GM20000 (cell line): Measurements from ENCODE around the gene CCS.
"Not testable (repeated sequence)": the region's sequence is repeated elsewhere in the genome, so short reads cannot be mapped to it uniquely, and the experiment has no call there.

Experiments
- DNase-seq: peaks from one replicate; pipeline ENCODE4 v3.0.0; 2012; ENCODE audit warnings: low spot score
- TF ChIP-seq, protein P1 (sequence below): IDR thresholded peaks from 2 replicates; pipeline ENCODE4 v1.5.1; 2012; ENCODE audit warnings: mild to moderate bottlenecking, control low read depth; ENCODE audit errors: extremely low read depth, missing control alignments

CCS gene

GRCh38 chr11:66600219-66600618, 7.2 kb downstream of the CCS start:
- no peak for DNase-seq
- TF ChIP-seq, protein P1, sequence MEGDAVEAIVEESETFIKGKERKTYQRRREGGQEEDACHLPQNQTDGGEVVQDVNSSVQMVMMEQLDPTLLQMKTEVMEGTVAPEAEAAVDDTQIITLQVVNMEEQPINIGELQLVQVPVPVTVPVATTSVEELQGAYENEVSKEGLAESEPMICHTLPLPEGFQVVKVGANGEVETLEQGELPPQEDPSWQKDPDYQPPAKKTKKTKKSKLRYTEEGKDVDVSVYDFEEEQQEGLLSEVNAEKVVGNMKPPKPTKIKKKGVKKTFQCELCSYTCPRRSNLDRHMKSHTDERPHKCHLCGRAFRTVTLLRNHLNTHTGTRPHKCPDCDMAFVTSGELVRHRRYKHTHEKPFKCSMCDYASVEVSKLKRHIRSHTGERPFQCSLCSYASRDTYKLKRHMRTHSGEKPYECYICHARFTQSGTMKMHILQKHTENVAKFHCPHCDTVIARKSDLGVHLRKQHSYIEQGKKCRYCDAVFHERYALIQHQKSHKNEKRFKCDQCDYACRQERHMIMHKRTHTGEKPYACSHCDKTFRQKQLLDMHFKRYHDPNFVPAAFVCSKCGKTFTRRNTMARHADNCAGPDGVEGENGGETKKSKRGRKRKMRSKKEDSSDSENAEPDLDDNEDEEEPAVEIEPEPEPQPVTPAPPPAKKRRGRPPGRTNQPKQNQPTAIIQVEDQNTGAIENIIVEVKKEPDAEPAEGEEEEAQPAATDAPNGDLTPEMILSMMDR, result no peak

DNA sequence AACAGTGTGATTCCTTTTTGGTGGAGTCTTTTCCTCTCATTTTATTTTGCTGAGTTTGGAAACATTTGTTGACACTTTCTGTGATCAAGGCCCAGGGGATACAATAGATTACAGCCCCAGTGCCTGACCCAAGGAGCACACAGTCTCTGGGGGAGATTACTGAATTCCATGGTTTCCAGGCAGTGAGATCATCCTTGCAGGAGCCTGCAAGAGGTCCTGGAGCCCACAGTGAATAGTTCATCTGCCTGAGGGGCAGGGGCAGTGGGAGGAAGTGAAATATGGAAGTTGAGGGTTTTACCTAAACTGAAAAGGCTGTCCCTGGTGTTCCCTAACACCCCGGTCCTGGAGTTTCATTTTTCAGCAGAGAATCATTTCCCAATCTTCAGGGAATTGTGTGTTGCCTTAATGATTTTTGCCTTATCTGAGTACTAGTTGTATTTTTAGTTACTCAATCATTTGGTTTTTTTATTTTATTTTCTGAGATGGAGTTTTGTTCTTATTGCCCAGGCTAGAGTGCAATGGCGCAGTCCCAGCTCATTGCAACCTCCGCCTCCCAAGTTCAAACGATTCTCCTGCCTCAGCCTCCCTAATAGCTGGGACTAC, 7.7 kb downstream of the CCS start:
- TF ChIP-seq, protein P1, result no peak
- no peak for DNase-seq

DNA sequence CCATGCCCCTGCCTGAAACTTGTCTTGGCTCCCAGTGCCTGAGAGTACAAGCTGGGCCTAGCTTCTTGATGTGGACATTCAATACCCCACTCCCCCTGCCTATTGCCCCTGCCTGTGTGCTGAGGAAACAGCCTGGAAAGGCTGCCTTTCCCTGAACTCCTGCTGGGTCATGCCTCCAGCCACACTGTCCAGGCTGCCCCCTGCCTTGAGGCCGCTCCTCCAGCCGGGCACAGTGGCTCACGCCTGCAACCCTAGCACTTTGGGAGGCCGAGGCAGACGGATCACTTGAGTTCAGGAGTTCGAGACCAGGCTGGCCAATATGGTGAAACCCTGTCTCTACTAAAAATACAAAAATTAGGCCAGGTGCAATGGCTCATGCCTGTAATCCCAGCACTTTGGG, 10.1 kb downstream of the CCS start:
- no peak for DNase-seq
- TF ChIP-seq, protein P1, result no peak

- no peak for DNase-seq
- TF ChIP-seq, protein P1, result no peak
Measured at GRCh38 chr11:66604155-66604554, 11.2 kb downstream of the CCS start.

GRCh38 chr11:66606608-66607007, 13.6 kb downstream of the CCS start:
- DNase-seq, result not testable (repeated sequence)

DNA sequence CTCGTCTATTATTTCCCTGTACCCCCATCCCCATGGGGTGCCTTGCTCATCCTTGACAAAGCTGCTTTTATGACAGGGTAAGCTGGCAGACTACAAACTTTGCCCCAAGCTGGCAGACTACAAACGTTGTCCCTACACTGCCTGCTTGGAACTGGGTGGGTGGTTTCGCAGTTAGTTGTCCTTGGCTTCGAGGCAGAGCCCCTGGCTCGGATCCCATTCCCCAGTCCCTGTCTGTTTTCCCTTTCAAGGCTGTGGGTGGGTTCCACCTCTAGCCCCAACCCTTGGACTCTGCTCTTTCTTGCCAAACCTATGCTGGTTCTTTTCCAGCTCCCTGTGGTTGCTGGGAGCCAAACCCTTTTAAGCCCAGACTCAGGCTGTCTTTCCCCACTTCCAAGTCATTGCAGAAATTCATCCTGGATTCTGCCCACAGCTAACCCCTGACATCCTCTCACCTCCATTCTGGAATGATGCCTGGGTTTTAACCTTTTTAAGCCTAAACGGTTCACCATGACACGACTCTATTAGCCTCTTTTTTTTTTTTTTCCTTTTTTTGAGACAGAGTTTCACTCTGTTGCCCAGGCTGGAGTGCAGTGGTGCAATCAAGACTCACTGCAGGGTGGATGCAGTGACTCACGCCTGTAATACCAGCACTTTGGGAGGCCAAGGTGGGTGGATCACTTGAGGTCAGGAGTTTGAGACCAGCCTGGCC, 14.3 kb downstream of the CCS start:
- DNase-seq, result no peak
- TF ChIP-seq, protein P1, result no peak

GRCh38 chr11:66609721-66610617, 17.0 kb downstream of the CCS start:
- TF ChIP-seq, protein P1, result no peak
- DNase-seq, result no peak
